ENCODE data around the gene NCR1.
"Not testable (repeated sequence)": the region's sequence is repeated elsewhere in the genome, so short reads cannot be mapped to it uniquely, and the experiment has no call there.

NCR1 gene

GRCh38 chr19:54907899-54908298 is 2.0 kb downstream of the NCR1 start:
- H3K18ac ChIP-seq (ENCODE audit: low read length); DNase-seq; H2BK120ac ChIP-seq (ENCODE audit: insufficient read depth, low read length, poor library complexity); H3K79me2 ChIP-seq (ENCODE audit: control insufficient read depth, insufficient read depth, low read length, poor library complexity); H3K79me1 ChIP-seq (ENCODE audit: low read length); H4K12ac ChIP-seq (ENCODE audit: low read depth, low read length); H2AK5ac ChIP-seq (ENCODE audit: low read length); H3K36me3 ChIP-seq (ENCODE audit: control insufficient read depth in 1 of 2, insufficient read depth in 2 of 2, low read length in 2 of 2); H4K91ac ChIP-seq (ENCODE audit: low read depth, low read length); H3K4ac ChIP-seq (ENCODE audit: low read depth, low read length); H4K8ac ChIP-seq (ENCODE audit: low read depth, low read length); H2AFZ ChIP-seq (ENCODE audit: insufficient read depth, low read length, poor library complexity); H2BK5ac ChIP-seq (ENCODE audit: low read depth, low read length, poor library complexity); H3K4me3 ChIP-seq (ENCODE audit: low read depth, low read length); H3K9ac ChIP-seq (ENCODE audit: low read length); H3K27ac ChIP-seq (ENCODE audit: low read depth, low read length); H2BK12ac ChIP-seq (ENCODE audit: low read length); H3K23ac ChIP-seq (ENCODE audit: low read length); H3K14ac ChIP-seq (ENCODE audit: low read length); H3K4me2 ChIP-seq (ENCODE audit: low read length); H3K9me3 ChIP-seq (ENCODE audit: insufficient read depth, low read depth, low read length); H3K27me3 ChIP-seq (ENCODE audit: insufficient read depth, low read length): not testable (repeated sequence)
- H3K4me1 ChIP-seq (ENCODE audit: control insufficient read depth in 1 of 2, insufficient read depth in 2 of 2, low read length in 2 of 2): peaks cover 10 to 12% of the 10 kb centered on the region in 2 experiments
- no CpG with 5 or more reads among the region's 5 CpGs for WGBS (ENCODE audit: extremely low coverage, insufficient coverage, insufficient read length)

DNA sequence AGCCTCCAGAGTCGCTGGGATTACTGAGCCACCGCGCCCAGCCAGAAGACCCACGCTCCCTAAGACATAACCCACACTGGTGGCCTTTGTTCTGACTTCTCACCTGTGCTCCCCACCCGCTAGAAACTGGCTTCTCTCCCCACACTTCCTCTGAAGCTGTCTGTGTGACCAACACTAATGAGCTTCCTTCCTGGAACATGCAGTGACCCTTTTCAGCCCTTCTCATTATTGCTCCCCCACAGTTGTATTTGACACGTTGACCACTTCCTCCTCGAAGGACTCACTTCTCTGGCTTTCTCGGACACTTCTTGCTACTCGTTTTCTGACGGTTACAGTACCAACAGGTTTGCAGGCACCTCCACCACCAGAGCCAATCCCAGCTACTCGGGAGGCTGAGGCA is 10.9 kb downstream of the NCR1 start:
- no peaks in the 10 kb centered on the region for H3K79me1 ChIP-seq (ENCODE audit: low read length)

DNA sequence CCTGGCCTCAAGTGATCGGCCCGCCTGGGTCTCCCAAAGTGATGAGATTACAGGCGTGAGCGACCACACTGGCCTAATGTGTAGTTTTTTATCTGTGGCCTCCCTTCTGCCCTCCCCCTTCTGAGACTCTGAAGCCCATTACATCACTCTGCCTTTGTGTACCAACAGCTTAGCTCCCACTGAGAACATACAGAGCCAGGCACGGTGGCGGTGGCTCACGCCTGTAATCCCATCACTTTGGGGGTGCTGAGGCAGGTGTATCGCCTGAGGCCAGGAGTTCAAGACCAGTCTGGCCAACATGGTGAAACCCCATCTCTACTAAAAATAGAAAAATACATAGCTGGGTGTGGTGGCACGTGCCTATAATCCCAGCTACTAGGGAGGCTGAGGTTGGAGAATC is 12.6 kb downstream of the NCR1 start:
- WGBS (ENCODE audit: extremely low coverage, insufficient coverage, insufficient read length): no CpG with 5 or more reads among the region's 9 CpGs
- H3K4ac ChIP-seq (ENCODE audit: low read depth, low read length): no peak overlapping the region
- no peak overlapping the region for H3K14ac ChIP-seq (ENCODE audit: low read length)
- peaks cover 2% of the 10 kb centered on the region for H3K9me3 ChIP-seq (ENCODE audit: insufficient read depth, low read depth, low read length)
- no peak overlapping the region for H3K18ac ChIP-seq (ENCODE audit: low read length)
- H4K91ac ChIP-seq (ENCODE audit: low read depth, low read length): no peak overlapping the region
- no peak overlapping the region for H3K9ac ChIP-seq (ENCODE audit: low read length)
- no peak overlapping the region for H4K12ac ChIP-seq (ENCODE audit: low read depth, low read length)
- H3K79me2 ChIP-seq (ENCODE audit: control insufficient read depth, insufficient read depth, low read length, poor library complexity): no peaks in the 10 kb centered on the region
- H2AK5ac ChIP-seq (ENCODE audit: low read length): no peak overlapping the region
- no peak overlapping the region for H2BK120ac ChIP-seq (ENCODE audit: insufficient read depth, low read length, poor library complexity)
- H3K4me2 ChIP-seq (ENCODE audit: low read length): no peak overlapping the region
- no peaks in the 10 kb centered on the region for H3K36me3 ChIP-seq (ENCODE audit: control insufficient read depth in 1 of 2, insufficient read depth in 2 of 2, low read length in 2 of 2)
- H3K27ac ChIP-seq (ENCODE audit: low read depth, low read length): no peak overlapping the region
- H2AFZ ChIP-seq (ENCODE audit: insufficient read depth, low read length, poor library complexity): no peak overlapping the region
- H3K23ac ChIP-seq (ENCODE audit: low read length): no peak overlapping the region
- H2BK5ac ChIP-seq (ENCODE audit: low read depth, low read length, poor library complexity): no peak overlapping the region
- no peak for DNase-seq
- H3K4me3 ChIP-seq (ENCODE audit: low read depth, low read length): no peak overlapping the region
- H3K27me3 ChIP-seq (ENCODE audit: insufficient read depth, low read length): no peaks in the 10 kb centered on the region
- H4K8ac ChIP-seq (ENCODE audit: low read depth, low read length): no peak overlapping the region
- peaks cover 2% of the 10 kb centered on the region for H3K79me1 ChIP-seq (ENCODE audit: low read length)
- no peaks in the 10 kb centered on the region for H3K4me1 ChIP-seq (ENCODE audit: control insufficient read depth in 1 of 2, insufficient read depth in 2 of 2, low read length in 2 of 2)
- H2BK12ac ChIP-seq (ENCODE audit: low read length): no peak overlapping the region

More for the DNA sequence above, 10.9 kb downstream of the NCR1 start:
- H3K14ac ChIP-seq (ENCODE audit: low read length): no peak overlapping the region
- no peak overlapping the region for H4K12ac ChIP-seq (ENCODE audit: low read depth, low read length)
- WGBS (ENCODE audit: extremely low coverage, insufficient coverage, insufficient read length): no CpG with 5 or more reads among the region's 11 CpGs
- H3K27me3 ChIP-seq (ENCODE audit: insufficient read depth, low read length): no peaks in the 10 kb centered on the region
- H3K36me3 ChIP-seq (ENCODE audit: control insufficient read depth in 1 of 2, insufficient read depth in 2 of 2, low read length in 2 of 2): no peaks in the 10 kb centered on the region
- H2AK5ac ChIP-seq (ENCODE audit: low read length): no peak overlapping the region
- DNase-seq: no peak
- no peak overlapping the region for H3K27ac ChIP-seq (ENCODE audit: low read depth, low read length)
- no peak overlapping the region for H2BK12ac ChIP-seq (ENCODE audit: low read length)
- no peaks in the 10 kb centered on the region for H3K9me3 ChIP-seq (ENCODE audit: insufficient read depth, low read depth, low read length)
- no peak overlapping the region for H3K9ac ChIP-seq (ENCODE audit: low read length)
- no peak overlapping the region for H3K23ac ChIP-seq (ENCODE audit: low read length)
- H3K18ac ChIP-seq (ENCODE audit: low read length): no peak overlapping the region
- H3K4me1 ChIP-seq (ENCODE audit: control insufficient read depth in 1 of 2, insufficient read depth in 2 of 2, low read length in 2 of 2): no peaks in the 10 kb centered on the region
- H2BK120ac ChIP-seq (ENCODE audit: insufficient read depth, low read length, poor library complexity): no peak overlapping the region
- no peak overlapping the region for H2AFZ ChIP-seq (ENCODE audit: insufficient read depth, low read length, poor library complexity)
- H4K91ac ChIP-seq (ENCODE audit: low read depth, low read length): no peak overlapping the region
- H3K4me2 ChIP-seq (ENCODE audit: low read length): no peak overlapping the region
- H4K8ac ChIP-seq (ENCODE audit: low read depth, low read length): no peak overlapping the region
- H3K4me3 ChIP-seq (ENCODE audit: low read depth, low read length): no peak overlapping the region
- H3K4ac ChIP-seq (ENCODE audit: low read depth, low read length): no peak overlapping the region
- H3K79me2 ChIP-seq (ENCODE audit: control insufficient read depth, insufficient read depth, low read length, poor library complexity): no peaks in the 10 kb centered on the region
- no peak overlapping the region for H2BK5ac ChIP-seq (ENCODE audit: low read depth, low read length, poor library complexity)

GRCh38 chr19:54919646-54920563 is 14.0 kb downstream of the NCR1 start:
- H3K4ac ChIP-seq (ENCODE audit: low read depth, low read length); H4K12ac ChIP-seq (ENCODE audit: low read depth, low read length); H2BK5ac ChIP-seq (ENCODE audit: low read depth, low read length, poor library complexity); H2AFZ ChIP-seq (ENCODE audit: insufficient read depth, low read length, poor library complexity); H3K4me2 ChIP-seq (ENCODE audit: low read length); H3K14ac ChIP-seq (ENCODE audit: low read length); H3K23ac ChIP-seq (ENCODE audit: low read length); H3K27ac ChIP-seq (ENCODE audit: low read depth, low read length); H3K36me3 ChIP-seq (ENCODE audit: control insufficient read depth in 1 of 2, insufficient read depth in 2 of 2, low read length in 2 of 2); H3K18ac ChIP-seq (ENCODE audit: low read length); H3K9ac ChIP-seq (ENCODE audit: low read length); H3K79me2 ChIP-seq (ENCODE audit: control insufficient read depth, insufficient read depth, low read length, poor library complexity); H3K9me3 ChIP-seq (ENCODE audit: insufficient read depth, low read depth, low read length); H3K4me1 ChIP-seq (ENCODE audit: control insufficient read depth in 1 of 2, insufficient read depth in 2 of 2, low read length in 2 of 2); H3K27me3 ChIP-seq (ENCODE audit: insufficient read depth, low read length); H3K79me1 ChIP-seq (ENCODE audit: low read length); H4K8ac ChIP-seq (ENCODE audit: low read depth, low read length); H3K4me3 ChIP-seq (ENCODE audit: low read depth, low read length): not testable (repeated sequence)
- Histone ChIP-seq H2AK5ac (ENCODE audit: low read length) (peak overlapping the region; percentile 72), H2BK12ac (ENCODE audit: low read length) (peak overlapping the region; percentile 82), H2BK120ac (ENCODE audit: insufficient read depth, low read length, poor library complexity) (peak overlapping the region; percentile 27), H4K91ac (ENCODE audit: low read depth, low read length) (peak overlapping the region; percentile 59)
- WGBS (ENCODE audit: extremely low coverage, insufficient coverage, insufficient read length): no CpG with 5 or more reads among the region's 24 CpGs
- peak in 1 of 2 donors; percentile 44 for DNase-seq
